ENCODE results near the gene ADCY3. TPM values are rescaled to one million over a fixed set of nuclear protein-coding genes. Genes with fewer than 3 reads are reported as not detected.

ADCY3 gene
- total and polyA plus RNA-seq, 10 of the 15 experiments (the other 5 are each of a cell fraction or from before 2014, with no cell fraction given), result 2.8 to 102 (median 50.4) TPM

DNA sequence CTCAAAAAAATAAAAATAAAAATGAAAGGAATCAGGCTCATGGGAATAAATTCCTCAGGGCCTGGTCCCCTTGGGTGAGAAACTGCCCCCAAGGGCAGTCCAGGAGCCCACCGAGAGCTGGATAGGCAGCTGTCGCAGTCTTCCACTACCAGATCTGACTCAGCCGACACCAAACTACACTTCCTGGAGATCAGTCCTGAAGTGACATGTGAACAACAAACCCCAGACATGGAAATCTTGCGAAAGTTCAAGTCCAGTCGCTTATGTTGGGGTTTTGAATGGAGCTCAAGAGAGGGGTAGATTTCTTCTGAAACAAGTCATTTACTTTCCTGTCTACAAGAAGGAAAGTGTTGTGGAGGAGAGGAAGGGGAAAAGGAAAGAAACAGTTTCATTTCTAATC is 12.9 kb downstream of the ADCY3 start:
- in situ Hi-C loops (cut with MboI), result no loop called here
- peaks cover 1% of the 10 kb centered on the region; the same call in 1 of the 2 replicates for H3K79me2 ChIP-seq (ENCODE audit: control insufficient read depth, insufficient read depth, low read length)
- RAD21 ChIA-PET (ENCODE audit: unreplicated experiment), result no interaction called here

DNA sequence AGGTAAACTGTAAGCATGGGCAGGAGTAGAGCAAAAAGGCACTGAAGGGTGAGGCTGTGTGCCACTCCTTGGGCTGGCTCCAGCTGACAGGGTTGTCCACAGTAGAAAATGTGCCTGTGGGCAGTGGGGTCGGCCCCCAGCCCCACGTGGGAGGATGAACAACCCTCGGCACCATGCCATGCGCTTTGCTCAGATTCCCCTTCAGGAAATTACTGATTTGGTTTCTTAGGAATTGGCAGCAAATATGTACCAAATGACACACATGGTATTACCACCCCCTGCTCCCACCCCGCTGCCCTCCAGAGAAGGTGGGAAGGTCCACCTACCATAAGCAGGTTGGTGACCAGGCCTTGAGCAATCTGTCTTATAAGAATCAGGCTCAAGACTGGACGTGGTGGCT is 13.6 kb downstream of the ADCY3 start:
- SMC1A ChIA-PET (ENCODE audit: uncharacterized antibody, unreplicated experiment), result no interaction called here
- no peak for TF ChIP-seq BCLAF1 (IDR thresholded peaks at IDR 0.05)
- no peak for TF ChIP-seq RAD21 (IDR thresholded peaks at IDR 0.05; ENCODE audit: insufficient read depth, low read depth, low read length)
- no peak for TF ChIP-seq MAX (IDR thresholded peaks at IDR 0.05; ENCODE audit: low read depth, low read length)
- TF ChIP-seq SMARCA5 (IDR thresholded peaks at IDR 0.05), result no peak
- TF ChIP-seq, protein P1, sequence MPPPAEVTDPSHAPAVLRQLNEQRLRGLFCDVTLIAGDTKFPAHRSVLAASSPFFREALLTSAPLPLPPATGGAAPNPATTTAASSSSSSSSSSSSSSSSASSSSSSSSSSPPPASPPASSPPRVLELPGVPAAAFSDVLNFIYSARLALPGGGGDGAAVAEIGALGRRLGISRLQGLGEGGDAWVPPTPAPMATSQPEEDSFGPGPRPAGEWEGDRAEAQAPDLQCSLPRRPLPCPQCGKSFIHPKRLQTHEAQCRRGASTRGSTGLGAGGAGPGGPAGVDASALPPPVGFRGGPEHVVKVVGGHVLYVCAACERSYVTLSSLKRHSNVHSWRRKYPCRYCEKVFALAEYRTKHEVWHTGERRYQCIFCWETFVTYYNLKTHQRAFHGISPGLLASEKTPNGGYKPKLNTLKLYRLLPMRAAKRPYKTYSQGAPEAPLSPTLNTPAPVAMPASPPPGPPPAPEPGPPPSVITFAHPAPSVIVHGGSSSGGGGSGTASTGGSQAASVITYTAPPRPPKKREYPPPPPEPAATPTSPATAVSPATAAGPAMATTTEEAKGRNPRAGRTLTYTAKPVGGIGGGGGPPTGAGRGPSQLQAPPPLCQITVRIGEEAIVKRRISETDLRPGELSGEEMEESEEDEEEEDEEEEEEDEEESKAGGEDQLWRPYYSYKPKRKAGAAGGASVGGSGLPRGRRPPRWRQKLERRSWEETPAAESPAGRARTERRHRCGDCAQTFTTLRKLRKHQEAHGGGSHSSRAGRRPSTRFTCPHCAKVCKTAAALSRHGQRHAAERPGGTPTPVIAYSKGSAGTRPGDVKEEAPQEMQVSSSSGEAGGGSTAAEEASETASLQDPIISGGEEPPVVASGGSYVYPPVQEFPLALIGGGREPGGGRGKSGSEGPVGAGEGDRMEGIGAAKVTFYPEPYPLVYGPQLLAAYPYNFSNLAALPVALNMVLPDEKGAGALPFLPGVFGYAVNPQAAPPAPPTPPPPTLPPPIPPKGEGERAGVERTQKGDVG (CRISPR knock-in tag; IDR thresholded peaks at IDR 0.05), result no peak

More for the DNA sequence above, 12.9 kb downstream of the ADCY3 start:
- no peak for DNase-seq (ENCODE audit: low read depth, low spot score)
- TF ChIP-seq RELB (IDR thresholded peaks at IDR 0.05; ENCODE audit: low read depth), result no peak
- TF ChIP-seq CHD2 (IDR thresholded peaks at IDR 0.05; ENCODE audit: borderline replicate concordance, low read depth, low read length), result no peak
- BruUV-seq (replicated peaks), result no TSS peak
- H3K27ac ChIP-seq (ENCODE audit: control insufficient read depth, insufficient read depth), result no peak overlapping the region
- ChIA-PET CTCF (no interaction called here), SMC1A (ENCODE audit: uncharacterized antibody, unreplicated experiment) (no interaction called here), POLR2A (no interaction called here)
- 99% methylated on average over 5 of the region's 5 CpGs for WGBS (ENCODE audit: insufficient coverage, insufficient replicate concordance, low lambda C conversion rate, missing lambda C conversion rate)
- no peak overlapping the region for H3K9ac ChIP-seq (ENCODE audit: control insufficient read depth, insufficient read depth, low read length)
- FAIRE-seq, result no peak
- no peak for ATAC-seq
- H2AFZ ChIP-seq (ENCODE audit: control insufficient read depth, low read depth, low read length), result no peak overlapping the region
- peaks cover 4% of the 10 kb centered on the region; the same call in 2 of the 3 replicates for H3K9me3 ChIP-seq (replicated peaks; ENCODE audit: control insufficient read depth, insufficient read depth, low read length)
- intact Hi-C loops (cut with micrococcal nuclease; ENCODE audit: unreplicated experiment), result no loop called here
- no peak overlapping the region for H3K4me2 ChIP-seq (ENCODE audit: control insufficient read depth, insufficient read depth)
- H3K36me3 ChIP-seq (ENCODE audit: control insufficient read depth in 2 of 2, insufficient read depth in 2 of 2, low read length in 1 of 2), result peaks cover 8 to 15% of the 10 kb centered on the region in 2 experiments; a peak in 3 of 4 replicates
- no peaks in the 10 kb centered on the region for H3K4me1 ChIP-seq (ENCODE audit: control insufficient read depth, insufficient read depth, low read length)
- no peaks in the 10 kb centered on the region for H4K20me1 ChIP-seq (ENCODE audit: control insufficient read depth, insufficient read depth)
- no peak overlapping the region for H3K4me3 ChIP-seq
- H3K27me3 ChIP-seq (replicated peaks in 1 of 2; ENCODE audit: control insufficient read depth in 2 of 2, insufficient read depth in 2 of 2, low read length in 1 of 2), result no peaks in the 10 kb centered on the region

More for the DNA sequence above, 13.6 kb downstream of the ADCY3 start:
- in situ Hi-C loops (cut with MboI), result no loop called here
- Histone ChIP-seq H3K4me1 (ENCODE audit: control insufficient read depth, insufficient read depth, low read length) (no peaks in the 10 kb centered on the region), H3K27ac (ENCODE audit: control insufficient read depth, insufficient read depth) (no peak overlapping the region), H3K27me3 (replicated peaks in 1 of 2; ENCODE audit: control insufficient read depth in 2 of 2, insufficient read depth in 2 of 2, low read length in 1 of 2) (no peaks in the 10 kb centered on the region), H3K36me3 (ENCODE audit: control insufficient read depth in 2 of 2, insufficient read depth in 2 of 2, low read length in 1 of 2) (peaks cover 8 to 16% of the 10 kb centered on the region in 2 experiments; a peak in 3 of 4 replicates), H3K9me3 (replicated peaks; ENCODE audit: control insufficient read depth, insufficient read depth, low read length) (peaks cover 4% of the 10 kb centered on the region; the same call in 2 of the 3 replicates), H3K9ac (ENCODE audit: control insufficient read depth, insufficient read depth, low read length) (no peak overlapping the region), H3K79me2 (ENCODE audit: control insufficient read depth, insufficient read depth, low read length) (no peaks in the 10 kb centered on the region; the same call in 1 of the 2 replicates), H2AFZ (ENCODE audit: control insufficient read depth, low read depth, low read length) (no peak overlapping the region), H3K4me3 (no peak overlapping the region), H4K20me1 (ENCODE audit: control insufficient read depth, insufficient read depth) (no peaks in the 10 kb centered on the region), H3K4me2 (ENCODE audit: control insufficient read depth, insufficient read depth) (no peak overlapping the region)
- 89% methylated on average over 6 of the region's 6 CpGs for WGBS (ENCODE audit: insufficient coverage, insufficient replicate concordance, low lambda C conversion rate, missing lambda C conversion rate)
- ATAC-seq, result no peak
- CTCF ChIA-PET, result no interaction called here
- DNase-seq (ENCODE audit: low read depth, low spot score), result no peak
- intact Hi-C loops (cut with micrococcal nuclease; ENCODE audit: unreplicated experiment), result no loop called here
- FAIRE-seq, result no peak
- RAD21 ChIA-PET (ENCODE audit: unreplicated experiment), result no interaction called here
- no TSS peak for BruUV-seq (replicated peaks)
- POLR2A ChIA-PET, result no interaction called here
